Activated naive CD8-positive, alpha-beta T cell treated with anti-CD3 and anti-CD28 coated beads for 36 hours (primary cell): ENCODE measurements around the gene SLC9A2. TPM values are rescaled to one million over a fixed set of nuclear protein-coding genes. Genes with fewer than 3 reads are reported as not detected.

Experiments used
- DNase-seq: peaks from one replicate; pipeline ENCODE4 v3.0.0; 2021
- H3K27ac Mint-ChIP-seq: one replicate; pipeline ENCODE4 v1.8.0; 2022; ENCODE audit warnings: mild to moderate bottlenecking, moderate library complexity, mixed read lengths
- H3K27me3 Mint-ChIP-seq: one replicate; pipeline ENCODE4 v1.8.0; 2022; ENCODE audit warnings: mild to moderate bottlenecking, mixed read lengths
- H3K36me3 Mint-ChIP-seq: one replicate; pipeline ENCODE4 v1.8.0; 2021; ENCODE audit warnings: mild to moderate bottlenecking, mixed read lengths
- H3K4me1 Mint-ChIP-seq: one replicate; pipeline ENCODE4 v1.8.0; 2021; ENCODE audit warnings: mixed read lengths
- H3K4me3 Mint-ChIP-seq: one replicate; pipeline ENCODE4 v1.8.0; 2022; ENCODE audit warnings: mild to moderate bottlenecking, moderate library complexity, mixed read lengths
- H3K9me3 Mint-ChIP-seq: one replicate; pipeline ENCODE4 v1.8.0; 2022; ENCODE audit warnings: mixed read lengths
- total RNA-seq, 2 experiments: library from RNA; stranded (reverse); gene quantifications; one replicate each; pipeline ENCODE4 v1.2.3, GENCODE V29; 2021

SLC9A2 gene
- total RNA-seq, 2 experiments from 2014 or later = 0.04 TPM; not detected in 1

DNA sequence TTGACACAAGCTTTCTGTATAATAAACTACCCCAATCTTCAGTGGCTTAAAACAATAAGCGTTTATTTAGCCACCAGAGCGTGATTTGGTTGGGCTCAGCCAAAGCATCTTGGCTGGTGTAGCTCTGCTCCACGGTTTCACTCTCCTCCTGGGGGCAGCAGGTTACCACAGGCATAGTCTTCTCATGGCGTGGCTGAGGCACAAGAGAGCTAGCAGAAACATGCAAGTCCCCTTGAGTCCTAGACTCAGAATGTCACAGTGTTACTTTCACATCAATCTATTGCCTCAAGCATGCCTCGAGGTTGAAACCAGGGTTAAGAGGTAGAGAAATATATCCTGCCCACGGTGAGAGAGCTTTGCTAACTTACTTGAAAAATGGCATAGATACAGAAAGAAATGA is 19.9 kb upstream of the SLC9A2 start:
- Mint-ChIP-seq H3K4me1 (no peaks in the 10 kb centered on the region), H3K27me3 (peaks cover 25% of the 10 kb centered on the region), H3K36me3 (no peaks in the 10 kb centered on the region), H3K4me3 (no peak overlapping the region), H3K27ac (no peak overlapping the region), H3K9me3 (no peaks in the 10 kb centered on the region)
- DNase-seq = no peak

DNA sequence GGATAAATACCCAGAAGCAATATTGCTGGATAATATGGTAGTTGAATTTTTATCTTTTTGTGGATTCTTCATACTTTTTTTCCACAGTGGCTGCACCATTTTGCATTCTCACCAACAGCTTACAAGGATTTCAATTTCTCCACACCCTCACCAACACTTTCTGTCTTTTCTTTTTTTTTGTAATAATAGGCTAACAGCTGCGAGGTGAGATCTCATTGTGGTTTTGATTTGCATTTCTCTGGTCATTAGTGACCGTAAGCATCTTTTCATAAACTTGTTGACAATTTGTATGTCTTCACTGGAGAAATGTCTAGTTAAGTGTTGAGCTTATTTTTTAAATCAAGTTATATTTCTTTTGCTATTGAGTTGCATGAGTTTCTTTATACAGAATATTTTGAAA is 17.6 kb upstream of the SLC9A2 start:
- no peak overlapping the region for H3K27ac Mint-ChIP-seq
- H3K36me3 Mint-ChIP-seq = no peaks in the 10 kb centered on the region
- H3K4me1 Mint-ChIP-seq = no peaks in the 10 kb centered on the region
- H3K4me3 Mint-ChIP-seq = no peak overlapping the region
- no peak for DNase-seq
- H3K27me3 Mint-ChIP-seq = peaks cover 16% of the 10 kb centered on the region
- H3K9me3 Mint-ChIP-seq = no peaks in the 10 kb centered on the region

DNA sequence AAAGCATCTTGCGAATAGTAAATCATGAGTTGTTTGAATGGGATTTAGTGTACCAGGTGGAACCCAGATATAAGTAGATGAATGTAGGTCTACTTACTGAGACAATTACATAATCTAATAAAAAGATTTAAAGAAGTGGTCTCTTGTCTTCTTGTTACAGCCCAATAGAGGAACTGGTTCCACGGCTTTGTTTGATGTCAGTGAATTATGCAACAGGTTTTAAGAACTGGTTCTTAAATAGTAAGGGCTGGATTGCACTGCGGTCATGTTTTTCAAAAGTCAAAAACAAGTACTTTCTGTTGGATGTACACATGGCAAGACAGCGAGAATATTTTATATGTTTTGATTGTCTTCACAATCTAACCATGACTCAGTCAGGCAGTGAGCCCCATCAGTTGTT is 15.4 kb upstream of the SLC9A2 start:
- Mint-ChIP-seq H3K4me1 (no peaks in the 10 kb centered on the region), H3K9me3 (no peaks in the 10 kb centered on the region), H3K4me3 (no peak overlapping the region), H3K27ac (no peak overlapping the region), H3K27me3 (peaks cover 16% of the 10 kb centered on the region), H3K36me3 (no peaks in the 10 kb centered on the region)
- DNase-seq = no peak

DNA sequence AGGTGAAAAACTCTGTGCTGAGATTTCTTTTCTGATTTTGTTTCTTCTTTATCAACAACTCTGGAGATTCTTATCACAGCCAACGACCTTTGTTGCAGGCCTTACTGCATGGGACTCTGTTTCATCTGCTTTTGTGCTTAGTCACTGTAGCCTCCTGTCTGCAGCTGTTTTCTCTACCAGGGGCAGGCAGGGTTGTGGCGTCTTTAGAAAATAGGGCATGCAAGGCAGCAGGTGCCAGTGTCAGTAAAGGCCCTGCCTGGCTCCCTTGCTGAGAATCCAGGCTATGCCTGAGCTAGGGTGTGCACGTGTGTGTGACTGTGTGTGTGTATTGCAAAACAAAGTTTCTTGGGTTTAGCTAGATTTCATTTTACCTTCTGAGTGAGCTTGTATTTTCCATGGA is 14.6 kb upstream of the SLC9A2 start:
- Mint-ChIP-seq H3K27me3 (peaks cover 8% of the 10 kb centered on the region), H3K4me3 (no peak overlapping the region), H3K4me1 (no peaks in the 10 kb centered on the region), H3K36me3 (no peaks in the 10 kb centered on the region), H3K27ac (no peak overlapping the region), H3K9me3 (no peaks in the 10 kb centered on the region)
- DNase-seq = no peak

DNA sequence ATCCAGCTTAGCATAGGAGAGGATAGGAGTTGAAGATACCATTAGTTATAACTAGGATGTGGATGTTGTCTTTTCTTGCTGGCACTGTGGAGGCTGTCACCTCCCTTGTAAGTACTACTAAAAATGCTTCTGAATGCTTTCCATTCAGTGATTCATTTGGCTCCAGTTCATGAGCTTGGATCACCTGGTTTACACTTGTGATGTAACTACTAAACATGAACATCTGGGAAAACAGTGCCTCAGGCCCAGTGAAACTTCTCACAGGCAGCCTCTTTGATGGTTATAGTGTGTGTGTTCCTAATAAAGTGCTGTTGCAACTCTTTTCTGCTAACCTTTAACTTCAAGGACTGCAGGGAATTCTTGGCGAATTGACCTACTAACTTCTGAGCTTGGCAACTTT is 13.0 kb upstream of the SLC9A2 start:
- Mint-ChIP-seq H3K36me3 (no peaks in the 10 kb centered on the region), H3K4me3 (no peak overlapping the region), H3K4me1 (no peaks in the 10 kb centered on the region), H3K9me3 (no peaks in the 10 kb centered on the region), H3K27me3 (peaks cover 4% of the 10 kb centered on the region), H3K27ac (no peak overlapping the region)
- no peak for DNase-seq

DNA sequence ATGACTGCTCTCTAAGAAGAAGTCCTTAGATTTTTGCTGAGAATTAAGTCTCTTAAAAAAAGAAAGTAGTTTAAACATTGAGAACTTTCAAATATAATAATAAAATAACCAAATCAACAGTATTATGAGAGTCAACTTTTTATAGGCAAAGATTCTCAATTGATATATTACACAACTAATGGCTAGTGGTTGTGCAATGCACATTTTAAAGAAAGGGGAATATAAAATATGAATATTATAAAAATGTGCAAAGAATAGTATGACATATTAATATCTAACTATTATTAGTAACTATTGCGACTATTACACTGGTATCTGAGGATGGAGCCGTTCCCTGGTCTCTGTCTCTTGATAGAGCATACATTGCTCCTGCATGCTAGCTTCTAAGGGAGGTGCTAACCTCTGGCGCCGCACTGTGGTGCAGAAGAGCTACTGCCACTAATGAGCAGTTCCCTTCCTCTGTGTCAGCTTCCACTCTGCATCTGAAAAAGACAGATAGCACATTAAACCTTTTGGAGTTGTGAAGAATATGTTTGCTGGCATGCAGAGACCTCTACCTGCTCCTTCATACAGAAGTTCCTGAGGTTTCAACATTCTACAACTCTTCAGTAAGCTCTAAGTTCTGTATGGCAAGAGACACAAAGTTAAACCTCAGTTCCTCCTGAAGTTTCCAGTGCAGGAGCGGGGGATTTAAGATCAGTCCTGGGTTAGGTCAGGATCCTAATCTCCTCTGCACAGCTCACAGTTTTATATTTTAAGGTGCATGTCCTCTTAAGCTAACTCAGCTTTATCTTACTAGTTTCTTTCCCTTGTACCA is 3.5 kb upstream of the SLC9A2 start:
- H3K27ac Mint-ChIP-seq = no peak overlapping the region
- peaks cover 13% of the 10 kb centered on the region for H3K4me1 Mint-ChIP-seq
- H3K36me3 Mint-ChIP-seq = no peaks in the 10 kb centered on the region
- H3K4me3 Mint-ChIP-seq = no peak overlapping the region
- no peaks in the 10 kb centered on the region for H3K9me3 Mint-ChIP-seq
- peaks cover 53% of the 10 kb centered on the region for H3K27me3 Mint-ChIP-seq
- peak; percentile 47 for DNase-seq

DNA sequence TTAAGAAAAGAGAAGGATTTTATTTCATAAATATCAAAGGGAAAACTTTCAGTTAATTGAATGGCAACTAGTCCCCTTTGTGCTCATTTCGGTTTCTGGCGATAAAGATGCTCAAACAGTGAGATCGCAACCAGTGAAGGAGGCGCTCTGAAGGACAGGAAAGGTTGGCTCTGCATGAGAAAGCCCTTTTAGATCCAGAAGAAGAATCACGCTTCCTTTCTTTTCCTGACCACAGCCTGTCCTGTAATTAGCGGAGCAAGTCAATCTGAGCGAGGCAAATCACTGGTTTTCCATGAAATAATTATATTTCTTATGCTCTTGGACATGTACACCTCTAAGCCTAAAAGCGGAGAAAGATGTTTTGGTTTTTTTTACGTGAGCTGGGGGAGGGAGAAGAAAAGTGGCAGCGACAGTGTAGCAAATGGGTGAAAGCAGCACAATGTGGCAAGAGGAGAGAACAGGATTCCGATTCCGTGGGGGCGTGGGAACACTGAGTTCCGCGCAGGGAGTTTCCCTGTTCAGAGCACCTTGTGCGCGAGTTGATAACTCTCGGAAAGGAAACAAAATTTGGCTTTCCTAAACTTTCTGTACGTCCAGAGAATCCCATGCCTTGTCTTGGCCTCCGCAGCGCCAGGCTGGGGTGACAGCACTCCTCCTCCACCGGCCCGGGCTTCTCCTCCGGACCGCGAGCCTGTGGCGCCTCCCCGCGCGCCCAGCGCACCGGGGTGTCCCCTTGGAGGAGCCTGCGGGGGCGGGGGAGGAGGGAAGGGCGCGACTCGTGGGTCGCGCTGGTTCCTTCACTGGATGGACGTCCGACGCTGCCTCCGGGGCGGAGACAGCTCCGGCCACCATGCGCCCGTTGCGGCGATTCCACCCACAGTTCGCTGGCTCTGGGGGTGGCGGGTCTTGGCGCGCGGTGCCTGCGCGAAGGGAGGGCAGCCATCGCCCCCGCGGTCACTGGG is 620 bp upstream of the SLC9A2 start:
- Mint-ChIP-seq H3K4me3 (peak overlapping the region; percentile 69), H3K27ac (no peak overlapping the region), H3K27me3 (peaks cover 71% of the 10 kb centered on the region), H3K4me1 (peaks cover 13% of the 10 kb centered on the region), H3K9me3 (no peaks in the 10 kb centered on the region), H3K36me3 (no peaks in the 10 kb centered on the region)
- DNase-seq = peak; percentile 10

DNA sequence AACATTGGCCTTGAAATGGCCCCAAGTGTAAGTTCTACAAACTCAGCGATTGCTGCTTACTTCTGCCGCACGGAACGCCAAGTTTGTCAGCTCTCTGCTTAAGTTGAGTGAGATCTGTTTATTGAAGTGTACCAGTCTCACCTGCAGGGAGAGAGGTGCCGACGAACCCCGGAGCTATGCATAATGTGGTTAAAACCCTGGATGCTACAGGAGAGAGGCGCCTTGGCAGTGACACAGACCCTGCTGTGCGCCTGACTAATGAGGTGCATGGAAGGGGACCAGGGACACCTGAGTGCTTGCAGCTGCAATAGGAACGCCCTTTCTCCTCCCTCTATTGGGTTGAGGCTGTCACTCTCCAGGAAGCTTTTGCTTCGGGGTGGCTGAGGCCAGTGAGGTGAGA is 979 bp downstream of the SLC9A2 start:
- Mint-ChIP-seq H3K4me1 (peaks cover 13% of the 10 kb centered on the region), H3K4me3 (peak overlapping the region; percentile 54), H3K27ac (no peak overlapping the region), H3K36me3 (no peaks in the 10 kb centered on the region), H3K27me3 (peaks cover 62% of the 10 kb centered on the region), H3K9me3 (no peaks in the 10 kb centered on the region)
- no peak for DNase-seq

DNA sequence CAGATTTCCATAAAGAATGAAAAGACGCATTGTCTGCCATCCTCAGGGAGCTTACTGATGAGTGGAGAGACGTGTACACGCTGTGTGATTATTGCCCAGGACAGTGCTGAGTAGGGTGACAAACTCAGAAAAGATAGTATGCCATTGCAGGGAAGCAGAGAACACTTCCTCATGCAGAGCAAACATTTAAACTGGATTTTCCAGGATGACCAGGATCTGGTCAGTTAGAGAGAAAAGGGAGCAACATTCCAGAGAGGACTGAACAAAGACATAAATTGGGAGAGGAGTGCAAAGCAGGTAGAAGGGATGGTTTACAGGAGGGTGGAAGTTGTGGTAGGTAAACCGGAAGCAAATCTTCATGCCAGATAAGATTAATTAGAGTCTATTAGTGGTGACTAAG is 2.3 kb downstream of the SLC9A2 start:
- H3K4me3 Mint-ChIP-seq = no peak overlapping the region

DNA sequence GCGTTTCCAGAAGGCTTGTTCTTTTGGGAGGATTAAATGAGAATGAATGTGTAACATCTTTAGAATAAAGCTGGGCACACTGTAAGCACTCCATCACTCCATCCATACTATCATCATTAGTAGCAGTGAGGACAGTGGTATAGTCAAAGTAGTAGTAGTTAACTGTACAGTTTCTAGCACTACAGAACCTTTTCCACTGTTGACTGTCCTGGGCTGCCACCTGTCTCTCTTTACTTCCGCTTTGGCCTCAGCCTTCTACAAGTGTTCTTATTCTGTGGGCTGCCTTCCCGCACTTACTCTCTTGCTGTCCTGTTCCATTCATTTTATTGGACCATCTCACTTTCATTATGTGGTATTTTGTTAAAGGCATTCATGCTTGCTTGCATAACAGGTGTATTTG is 3.3 kb downstream of the SLC9A2 start:
- H3K27me3 Mint-ChIP-seq = peaks cover 45% of the 10 kb centered on the region
- H3K27ac Mint-ChIP-seq = no peak overlapping the region
- H3K4me3 Mint-ChIP-seq = no peak overlapping the region
- no peak for DNase-seq
- peaks cover 13% of the 10 kb centered on the region for H3K4me1 Mint-ChIP-seq
- no peaks in the 10 kb centered on the region for H3K9me3 Mint-ChIP-seq
- H3K36me3 Mint-ChIP-seq = no peaks in the 10 kb centered on the region

More for the DNA sequence above, 2.3 kb downstream of the SLC9A2 start:
- H3K9me3 Mint-ChIP-seq = no peaks in the 10 kb centered on the region
- no peak for DNase-seq
- peaks cover 55% of the 10 kb centered on the region for H3K27me3 Mint-ChIP-seq
- no peak overlapping the region for H3K27ac Mint-ChIP-seq
- H3K36me3 Mint-ChIP-seq = no peaks in the 10 kb centered on the region
- H3K4me1 Mint-ChIP-seq = peaks cover 13% of the 10 kb centered on the region

DNA sequence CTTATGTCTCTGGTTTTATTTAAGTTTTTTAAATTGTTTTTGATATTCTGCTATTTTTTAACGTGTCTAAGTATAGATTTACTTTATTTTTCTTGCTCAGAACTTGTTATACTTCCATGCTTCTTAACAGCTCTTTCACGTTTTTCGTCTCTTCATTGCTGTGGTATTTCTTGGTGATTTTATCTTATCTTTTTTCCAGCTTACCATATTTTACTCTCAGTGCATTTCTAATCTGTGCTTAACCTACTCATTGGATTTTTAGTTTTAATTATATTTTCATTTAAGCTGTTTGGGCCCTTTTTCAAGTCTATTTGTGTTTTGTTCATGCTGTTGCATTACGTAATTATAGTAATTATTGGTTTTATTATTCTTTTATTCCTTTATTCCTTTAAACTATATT is 11.1 kb downstream of the SLC9A2 start:
- Mint-ChIP-seq H3K4me3 (no peak overlapping the region), H3K27me3 (peaks cover 4% of the 10 kb centered on the region), H3K36me3 (no peaks in the 10 kb centered on the region), H3K4me1 (peaks cover 5% of the 10 kb centered on the region), H3K9me3 (no peaks in the 10 kb centered on the region), H3K27ac (no peak overlapping the region)
- DNase-seq = no peak

DNA sequence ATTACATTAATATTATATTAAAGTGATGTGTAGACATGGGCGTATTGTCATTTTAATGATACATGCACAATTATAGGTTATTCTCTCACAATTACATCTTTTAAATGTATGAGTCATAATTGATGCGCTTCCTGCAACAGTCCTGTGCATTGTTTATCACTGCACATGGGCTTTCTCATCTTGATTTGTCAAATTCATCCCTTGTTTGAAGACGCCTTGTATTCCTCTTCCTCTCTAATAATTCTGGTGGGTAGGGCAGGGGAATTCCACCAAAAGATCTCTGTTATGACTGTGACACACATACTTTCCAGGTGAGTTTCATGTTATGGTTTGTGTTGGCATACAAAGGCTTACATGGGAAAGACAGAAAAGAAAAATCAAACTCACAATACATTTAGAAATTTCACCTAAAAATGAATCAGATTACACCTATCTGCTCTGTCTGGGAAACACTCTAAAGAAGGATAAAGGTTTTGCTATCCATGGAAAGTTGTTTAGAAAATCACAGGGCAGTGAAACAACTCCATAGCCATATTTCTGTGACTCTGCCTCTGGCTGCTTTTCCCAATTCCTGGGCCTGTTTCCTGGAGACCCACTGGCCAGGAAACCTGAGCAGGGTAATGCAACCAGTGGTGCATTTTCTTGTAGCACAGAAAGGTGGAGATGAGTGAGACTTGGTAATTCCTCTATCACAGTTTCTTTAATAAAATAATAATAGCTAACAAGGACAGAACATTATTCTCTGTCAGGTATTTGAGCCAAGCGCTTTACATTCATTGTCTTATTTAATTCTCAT is 13.2 kb downstream of the SLC9A2 start:
- H3K27ac Mint-ChIP-seq = no peak overlapping the region
- H3K27me3 Mint-ChIP-seq = peaks cover 7% of the 10 kb centered on the region
- H3K4me1 Mint-ChIP-seq = peaks cover 5% of the 10 kb centered on the region
- no peaks in the 10 kb centered on the region for H3K36me3 Mint-ChIP-seq
- no peaks in the 10 kb centered on the region for H3K9me3 Mint-ChIP-seq
- H3K4me3 Mint-ChIP-seq = no peak overlapping the region
- DNase-seq = no peak

DNA sequence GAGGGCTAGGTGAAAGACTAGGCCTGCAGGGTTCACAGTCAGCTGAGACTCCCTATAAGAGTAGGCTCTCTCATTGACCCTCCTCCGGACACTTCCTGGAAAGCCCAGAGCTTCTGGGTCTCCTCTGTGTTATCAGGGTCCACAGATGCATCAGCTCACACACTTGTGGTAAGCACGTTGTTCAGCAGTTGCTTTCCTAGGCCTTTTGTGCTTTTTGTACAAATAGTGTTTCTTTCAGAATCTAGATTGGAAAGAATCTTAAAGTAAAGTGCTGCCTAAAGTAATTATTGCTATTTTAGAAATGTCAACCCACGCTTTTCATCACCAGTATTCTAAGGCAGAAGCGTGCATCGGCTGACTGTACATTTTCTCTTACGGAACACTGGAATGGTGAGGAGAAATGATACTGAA is 15.5 kb downstream of the SLC9A2 start:
- Mint-ChIP-seq H3K9me3 (no peaks in the 10 kb centered on the region), H3K4me1 (peaks cover 5% of the 10 kb centered on the region), H3K27me3 (peaks cover 4% of the 10 kb centered on the region), H3K36me3 (no peaks in the 10 kb centered on the region), H3K4me3 (no peak overlapping the region), H3K27ac (no peak overlapping the region)
- no peak for DNase-seq

DNA sequence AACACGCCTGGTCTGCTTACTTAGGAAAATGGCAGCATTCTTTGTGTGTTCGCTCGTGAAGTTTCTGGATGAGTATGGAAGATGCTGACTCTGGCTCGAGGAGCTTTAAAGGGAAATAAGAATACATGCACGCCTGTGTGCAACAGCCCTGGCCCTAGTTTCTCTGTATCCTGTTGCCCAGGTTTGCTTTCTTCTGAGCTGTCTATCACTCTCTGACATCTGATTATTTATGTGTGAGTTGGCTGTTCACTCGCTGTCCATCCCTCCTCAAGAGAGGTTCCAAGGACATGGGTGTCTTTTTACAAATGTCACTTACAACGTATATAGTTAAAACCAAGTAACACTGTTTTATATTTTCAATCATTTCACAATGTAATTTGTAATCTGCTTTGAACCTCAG is 16.0 kb downstream of the SLC9A2 start:
- Mint-ChIP-seq H3K27ac (no peak overlapping the region), H3K4me3 (no peak overlapping the region), H3K9me3 (no peaks in the 10 kb centered on the region), H3K4me1 (peaks cover 5% of the 10 kb centered on the region), H3K36me3 (no peaks in the 10 kb centered on the region), H3K27me3 (peaks cover 4% of the 10 kb centered on the region)
- DNase-seq = no peak
